Adrenal gland (tissue), 5 donors: ENCODE measurements around the gene TMEM63C.

ENCODE experiments used
- POLR2A ChIP-seq, 2 donors: fragments of 450-650 bp; IDR thresholded peaks; one replicate each; pipeline ENCODE4 v1.6.1; 2017; ENCODE audit warnings: antibody characterized with exemption in 2 of 2, mild to moderate bottlenecking in 2 of 2, moderate library complexity in 1 of 2
- TF ChIP-seq, protein P1 (sequence below), 6 experiments: fragments of 450-650 bp in 4 of 6; fragments of 200-600 bp in 2 of 6; sonication (generic) in 1 of 6; IDR thresholded peaks; 1 replicate in 5 of 6; 2 replicates in 1 of 6; pipeline versions ENCODE4 v1.5.1 to v1.8.0; 2016 to 2021; ENCODE audit warnings: antibody characterized with exemption in 6 of 6, mild to moderate bottlenecking in 2 of 6, moderate library complexity in 1 of 6
- donor health status: DM: no; HTN: no; CAD: no.

DNA sequence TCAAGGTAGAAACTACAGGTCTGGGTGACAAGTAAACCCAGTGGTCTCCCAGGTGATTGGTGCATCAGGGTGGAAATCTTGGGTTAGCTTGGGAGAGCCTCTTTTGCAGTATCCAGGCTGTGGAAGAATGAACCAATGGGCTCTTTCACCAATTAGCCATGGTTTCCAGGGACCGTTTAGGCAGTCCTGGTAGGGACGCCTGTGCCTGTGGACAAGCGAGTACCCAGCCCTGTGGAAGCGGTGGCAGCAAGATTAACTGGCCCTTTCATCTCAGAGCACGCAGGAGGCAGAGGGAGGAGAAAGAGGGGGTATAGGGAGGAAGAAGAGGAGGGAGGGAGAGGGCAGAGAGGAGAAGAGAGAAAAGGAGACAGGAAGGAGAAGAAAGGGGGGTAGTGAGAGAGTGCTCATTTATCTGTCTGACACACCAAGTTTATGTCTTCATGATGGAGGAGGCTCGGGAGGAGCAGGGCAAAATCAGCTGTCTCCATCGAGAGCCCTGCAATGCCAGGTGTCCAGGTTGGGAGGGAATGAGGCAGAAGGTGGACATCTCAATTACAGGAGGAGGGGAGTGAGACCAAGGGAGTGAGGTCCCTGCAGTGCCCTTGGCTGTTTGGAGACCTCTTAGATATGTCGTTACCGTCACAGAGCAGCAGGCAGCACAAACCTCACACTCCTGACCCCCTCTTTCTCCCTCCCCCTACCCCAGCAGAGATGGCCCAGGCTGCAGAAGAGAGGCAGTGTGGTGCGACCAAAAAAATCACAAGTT lies 35.4 kb upstream of the TMEM63C start:
- TF ChIP-seq, protein P1, sequence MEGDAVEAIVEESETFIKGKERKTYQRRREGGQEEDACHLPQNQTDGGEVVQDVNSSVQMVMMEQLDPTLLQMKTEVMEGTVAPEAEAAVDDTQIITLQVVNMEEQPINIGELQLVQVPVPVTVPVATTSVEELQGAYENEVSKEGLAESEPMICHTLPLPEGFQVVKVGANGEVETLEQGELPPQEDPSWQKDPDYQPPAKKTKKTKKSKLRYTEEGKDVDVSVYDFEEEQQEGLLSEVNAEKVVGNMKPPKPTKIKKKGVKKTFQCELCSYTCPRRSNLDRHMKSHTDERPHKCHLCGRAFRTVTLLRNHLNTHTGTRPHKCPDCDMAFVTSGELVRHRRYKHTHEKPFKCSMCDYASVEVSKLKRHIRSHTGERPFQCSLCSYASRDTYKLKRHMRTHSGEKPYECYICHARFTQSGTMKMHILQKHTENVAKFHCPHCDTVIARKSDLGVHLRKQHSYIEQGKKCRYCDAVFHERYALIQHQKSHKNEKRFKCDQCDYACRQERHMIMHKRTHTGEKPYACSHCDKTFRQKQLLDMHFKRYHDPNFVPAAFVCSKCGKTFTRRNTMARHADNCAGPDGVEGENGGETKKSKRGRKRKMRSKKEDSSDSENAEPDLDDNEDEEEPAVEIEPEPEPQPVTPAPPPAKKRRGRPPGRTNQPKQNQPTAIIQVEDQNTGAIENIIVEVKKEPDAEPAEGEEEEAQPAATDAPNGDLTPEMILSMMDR (IDR thresholded peaks at IDR 0.05): no peak
- TF ChIP-seq POLR2A (IDR thresholded peaks at IDR 0.05): no peak
